CD4-positive, alpha-beta T cell treated with Interleukin-6 for 4 hours (primary cell): ENCODE measurements around the gene PEX7.
"Not testable (repeated sequence)": the region's sequence is repeated elsewhere in the genome, so short reads cannot be mapped to it uniquely, and the experiment has no call there.

Experiments
- DNase-seq: peaks from one replicate; pipeline ENCODE4 v3.0.0-alpha.2; 2020; ENCODE audit warnings: mixed read lengths

PEX7 gene

DNA sequence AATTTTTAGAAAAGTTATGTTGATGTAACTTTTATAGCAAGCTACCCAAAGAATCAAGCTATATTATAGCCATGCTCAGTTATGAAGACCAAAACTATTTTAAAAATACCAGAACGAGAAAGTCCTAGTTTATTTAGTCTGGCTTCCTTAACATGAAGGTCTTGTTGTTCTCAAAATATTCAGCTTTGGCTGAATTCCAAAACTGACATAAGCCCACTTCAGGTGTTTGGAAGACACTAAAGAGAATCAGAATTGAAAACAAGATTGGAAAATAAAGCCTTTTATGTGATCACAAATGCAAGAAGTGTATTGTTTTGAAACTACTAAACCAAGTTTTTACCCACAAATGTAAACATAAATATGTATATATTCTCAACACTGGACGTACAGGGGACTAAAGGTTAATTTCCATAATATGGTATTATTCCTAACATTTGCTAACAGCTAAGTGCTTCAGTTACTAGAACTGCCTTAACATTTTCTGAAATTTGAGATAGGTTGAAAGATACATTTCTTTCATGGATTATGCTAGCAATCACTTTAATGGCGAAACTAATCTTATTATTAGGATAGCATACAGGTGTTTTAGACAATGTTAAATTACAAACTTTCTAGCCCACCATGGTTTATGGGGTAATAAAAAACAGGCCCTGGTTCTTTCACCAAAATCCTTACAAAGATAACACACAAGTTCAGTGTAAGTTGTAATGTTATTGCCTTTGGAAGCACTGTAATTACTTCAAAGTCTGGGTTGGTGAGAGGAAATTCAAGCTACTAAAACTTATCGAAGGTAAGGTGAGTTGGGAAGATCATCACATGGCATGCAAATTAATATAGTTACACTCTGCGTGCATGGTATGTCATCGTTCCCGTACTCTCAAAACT, 31.7 kb upstream of the PEX7 start:
- no peak for DNase-seq

- peak; percentile 67 for DNase-seq
Observed at GRCh38 chr6:136791296-136792094, 30.9 kb upstream of the PEX7 start.

DNA sequence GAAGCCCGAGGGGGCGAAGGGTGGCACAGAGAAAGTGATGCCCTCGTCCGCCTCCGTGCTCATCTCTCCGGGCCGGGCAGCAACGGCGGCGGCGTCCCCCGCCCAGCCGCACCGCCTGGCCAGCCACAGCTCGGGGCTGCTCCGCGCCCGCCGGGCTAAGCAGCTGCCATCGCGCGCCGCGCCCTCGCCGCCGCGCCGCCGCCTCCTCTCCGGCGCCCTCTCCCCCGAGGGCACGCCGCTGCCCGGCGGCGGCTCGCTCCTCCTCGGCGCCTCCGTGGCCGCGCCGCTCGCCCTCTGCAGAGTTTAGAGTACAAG, 30.3 kb upstream of the PEX7 start:
- DNase-seq: no peak

DNA sequence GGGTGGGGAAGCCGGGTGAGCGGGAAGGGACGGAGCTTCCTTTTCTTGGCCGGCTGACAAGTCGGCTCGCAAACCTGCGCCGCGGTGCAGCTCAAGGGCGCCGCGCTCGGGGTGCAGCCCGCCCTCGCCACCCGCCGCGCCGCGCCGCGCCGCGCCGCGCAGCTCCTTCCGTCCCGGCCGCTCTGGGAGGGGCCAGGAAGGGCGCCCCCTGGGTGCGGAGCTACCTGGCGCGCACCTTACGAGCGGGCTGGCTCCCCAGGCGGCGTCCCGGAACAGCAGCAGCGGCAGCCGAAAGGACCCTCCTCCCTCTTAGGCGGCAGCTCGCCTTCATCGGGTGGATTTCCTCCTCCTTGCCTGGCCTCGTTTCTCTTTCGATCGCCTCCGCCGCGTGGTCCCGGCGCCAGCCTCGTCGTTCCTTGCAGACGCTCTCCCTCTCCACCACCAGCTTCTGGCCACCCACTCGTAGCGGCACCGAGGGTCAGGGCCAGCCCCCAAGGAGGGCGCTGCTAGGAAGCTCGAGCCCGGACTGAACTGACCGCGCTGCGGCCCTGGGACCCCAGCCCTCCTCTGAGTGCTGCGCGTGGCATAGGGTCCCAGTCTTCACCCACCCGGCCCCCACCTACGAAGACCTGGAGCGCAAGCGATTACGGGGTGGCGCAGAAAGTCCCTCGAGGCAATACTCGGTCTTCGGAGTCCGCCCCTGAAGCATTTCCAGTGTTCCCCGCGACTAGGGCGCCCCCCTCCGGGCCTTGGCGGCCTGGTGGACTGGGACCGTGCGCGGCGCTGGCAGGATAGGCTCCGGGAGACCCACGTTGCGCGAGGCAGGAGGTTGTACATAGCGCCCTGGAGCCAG, 29.8 kb upstream of the PEX7 start, which contains the start of gene MAP3K5:
Gene MAP3K5, minus strand, starts transcription at position 68 of the 853 bp plus-strand sequence. CDS start 320 bp downstream, outside the sequence.
- peak; percentile 98 for DNase-seq

GRCh38 chr6:136793363-136793762, 29.0 kb upstream of the PEX7 start:
- DNase-seq: no peak

GRCh38 chr6:136795386-136795785, 27.0 kb upstream of the PEX7 start:
- DNase-seq: no peak

DNA sequence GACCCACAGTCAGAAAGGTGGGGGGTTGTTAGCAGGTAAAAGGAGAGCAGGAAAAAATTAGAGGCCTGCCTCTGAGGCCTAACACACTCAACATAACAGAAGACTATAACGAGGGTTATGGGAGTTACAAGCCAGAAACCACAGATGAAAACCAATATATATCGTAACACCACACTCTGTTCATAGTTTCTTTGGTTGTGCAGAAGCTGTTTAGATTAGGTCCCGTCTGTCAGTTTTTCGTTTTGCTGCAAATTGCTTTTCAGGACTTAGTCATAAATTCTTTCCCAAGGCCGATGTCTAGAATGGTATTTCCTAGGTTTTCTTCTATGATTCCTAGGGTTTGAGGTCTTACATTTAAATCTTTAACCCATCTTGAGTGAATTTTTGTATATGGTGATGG, 26.4 kb upstream of the PEX7 start:
- no peak for DNase-seq

- DNase-seq: no peak
Observed at GRCh38 chr6:136798044-136798443, 24.3 kb upstream of the PEX7 start.

GRCh38 chr6:136801581-136801980, 20.8 kb upstream of the PEX7 start:
- no peak for DNase-seq

- no peak for DNase-seq
Observed at GRCh38 chr6:136803608-136804007, 18.8 kb upstream of the PEX7 start.

DNA sequence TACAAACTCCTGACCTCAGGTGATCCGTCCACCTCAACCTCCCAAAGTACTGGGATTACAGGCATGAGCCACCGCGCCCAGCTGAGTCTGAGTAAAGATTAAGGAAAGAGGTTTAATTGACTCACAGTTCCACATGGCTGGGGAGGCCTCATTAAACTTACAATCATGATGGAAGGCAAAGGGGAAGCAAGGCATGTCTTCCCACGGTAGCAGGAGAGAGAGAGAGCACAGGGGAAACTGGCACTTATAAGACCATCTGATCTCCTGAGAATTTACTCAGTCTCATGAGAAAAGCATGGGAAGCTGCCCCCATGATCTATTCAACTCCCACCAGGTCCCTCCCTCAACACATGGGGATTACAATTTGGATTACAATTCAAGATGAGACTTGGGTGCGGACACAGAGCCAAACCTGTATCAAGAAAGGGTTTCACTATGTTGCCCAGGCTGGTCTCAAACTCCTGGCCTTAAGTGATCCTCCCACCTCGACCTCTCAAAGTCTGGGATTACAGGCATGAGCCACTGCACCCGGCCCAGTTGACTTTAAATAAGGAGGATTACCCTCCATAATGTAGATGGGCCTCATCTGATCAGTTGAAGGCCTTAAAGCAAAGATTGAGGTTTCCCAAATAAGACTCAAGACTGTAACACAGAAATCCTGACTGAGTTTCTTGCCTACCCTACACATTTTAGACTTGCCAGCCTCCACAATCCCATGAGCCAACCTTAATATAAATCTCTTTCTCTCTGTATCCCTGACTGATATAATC, 13.1 kb upstream of the PEX7 start:
- no peak for DNase-seq

DNA sequence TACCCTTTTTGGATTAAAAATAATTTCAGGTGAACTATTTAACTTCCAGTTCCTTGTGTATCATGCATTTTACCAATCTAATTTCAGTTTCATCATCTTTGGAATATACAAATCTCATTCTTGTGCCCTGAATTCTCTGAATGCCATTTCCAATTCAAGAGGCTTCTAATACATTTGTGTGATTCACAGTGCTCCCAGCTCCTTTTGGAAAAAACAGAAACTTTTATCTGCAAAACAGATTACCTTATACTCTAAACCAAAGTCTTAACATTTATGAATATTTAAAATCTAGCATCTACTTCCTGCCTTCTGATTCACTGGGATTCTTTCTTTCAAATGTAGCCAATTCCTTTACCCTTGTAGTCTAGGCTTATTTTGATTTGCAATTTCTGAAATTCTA, 11.1 kb upstream of the PEX7 start:
- DNase-seq: no peak

DNA sequence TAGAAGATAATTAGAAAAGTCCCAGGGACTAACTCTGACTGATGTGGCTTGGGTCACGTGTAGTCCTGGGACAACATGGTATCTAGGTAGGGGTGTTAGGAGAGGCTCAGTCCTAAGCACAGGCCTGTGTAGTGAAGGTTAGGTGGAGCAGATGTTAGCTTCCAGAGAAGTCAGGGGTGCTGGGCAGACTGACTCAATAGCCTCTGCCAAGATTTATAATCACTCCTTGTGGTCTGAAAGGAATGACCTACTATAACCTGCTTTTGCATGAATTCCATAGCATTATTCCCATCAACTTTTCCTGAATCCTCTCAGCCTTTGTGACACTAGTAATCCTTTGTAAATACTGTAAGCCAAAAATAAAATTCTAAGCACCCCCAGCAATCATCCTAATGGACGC, 10.2 kb upstream of the PEX7 start:
- DNase-seq: no peak

DNA sequence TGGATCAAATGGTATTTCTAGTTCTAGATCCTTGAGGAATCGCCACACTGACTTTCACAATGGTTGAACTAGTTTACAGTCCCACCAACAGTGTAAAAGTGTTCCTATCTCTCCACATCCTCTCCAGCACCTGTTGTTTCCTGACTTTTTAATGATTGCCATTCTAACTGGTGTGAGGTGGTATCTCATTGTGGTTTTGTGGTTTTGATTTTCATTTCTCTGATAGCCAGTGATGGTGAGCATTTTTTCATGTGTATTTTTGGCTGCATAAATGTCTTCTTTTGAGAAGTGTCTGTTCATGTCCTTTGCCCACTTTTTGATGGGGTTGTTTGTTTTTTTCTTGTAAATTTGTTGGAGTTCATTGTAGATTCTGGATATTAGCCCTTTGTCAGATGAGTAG, 6.8 kb upstream of the PEX7 start:
- DNase-seq: not testable (repeated sequence)

GRCh38 chr6:136816656-136817055, 5.7 kb upstream of the PEX7 start:
- no peak for DNase-seq

DNA sequence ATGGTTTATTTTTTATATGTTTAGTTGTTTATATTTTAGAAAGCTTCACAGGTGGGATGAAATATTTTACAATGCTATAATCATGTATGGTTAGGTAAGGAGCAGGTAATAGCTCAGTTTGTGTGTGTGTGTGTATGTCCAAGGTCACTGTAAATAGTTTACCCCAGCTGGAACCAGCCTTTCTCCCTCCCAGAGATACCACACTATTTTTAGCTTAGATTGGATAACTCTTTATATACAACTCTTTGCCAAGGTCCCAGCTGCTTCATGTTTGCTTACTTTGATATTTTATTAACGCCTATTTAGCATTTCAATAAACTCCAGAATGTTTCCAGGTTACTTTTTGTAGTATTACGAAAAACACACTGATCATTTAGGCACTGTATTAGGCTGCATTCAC, 1.8 kb upstream of the PEX7 start:
- no peak for DNase-seq

DNA sequence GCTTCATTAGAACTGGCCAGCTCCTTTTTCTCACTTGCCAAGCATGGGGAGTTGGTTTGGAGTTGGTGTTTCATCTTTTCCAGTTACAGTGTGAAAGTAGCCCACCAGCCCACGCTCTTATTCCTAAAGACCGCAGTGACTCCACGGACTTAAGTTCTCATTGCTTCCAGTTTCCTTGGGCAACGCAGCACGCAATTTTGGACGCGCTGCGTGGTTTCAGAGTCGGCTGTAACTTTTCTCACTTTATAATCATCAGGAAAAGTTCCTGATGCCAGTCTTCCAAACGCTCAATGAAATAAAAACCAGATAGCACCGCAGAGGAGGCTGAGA, 381 bp upstream of the PEX7 start:
- DNase-seq: no peak

DNA sequence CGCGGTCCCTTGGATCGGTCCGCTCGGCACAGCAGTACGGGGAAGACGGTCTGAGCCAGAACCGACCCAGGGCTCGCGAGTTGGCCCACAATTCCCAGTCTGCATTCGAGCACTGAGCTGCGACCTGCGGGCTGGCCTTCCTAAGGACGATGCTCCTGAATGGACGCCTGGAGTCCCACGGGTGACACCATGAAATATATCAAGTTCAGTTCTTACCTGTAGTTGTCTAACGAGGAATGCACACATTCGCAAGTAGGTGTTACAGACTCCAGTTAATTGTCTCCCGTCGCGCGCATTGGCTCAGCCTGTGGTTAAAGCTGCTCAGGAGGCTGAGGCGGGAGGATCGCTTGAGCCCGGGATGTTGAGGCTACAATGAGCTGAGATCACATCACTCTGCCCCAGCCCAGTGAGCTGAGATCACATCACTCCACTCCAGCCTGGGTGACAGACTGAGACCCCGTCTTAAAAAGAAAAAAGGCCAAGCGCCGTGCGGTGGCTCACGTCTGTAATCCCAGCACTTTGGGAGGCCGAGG, 802 bp downstream of the PEX7 start:
- DNase-seq: peak; percentile 7

DNA sequence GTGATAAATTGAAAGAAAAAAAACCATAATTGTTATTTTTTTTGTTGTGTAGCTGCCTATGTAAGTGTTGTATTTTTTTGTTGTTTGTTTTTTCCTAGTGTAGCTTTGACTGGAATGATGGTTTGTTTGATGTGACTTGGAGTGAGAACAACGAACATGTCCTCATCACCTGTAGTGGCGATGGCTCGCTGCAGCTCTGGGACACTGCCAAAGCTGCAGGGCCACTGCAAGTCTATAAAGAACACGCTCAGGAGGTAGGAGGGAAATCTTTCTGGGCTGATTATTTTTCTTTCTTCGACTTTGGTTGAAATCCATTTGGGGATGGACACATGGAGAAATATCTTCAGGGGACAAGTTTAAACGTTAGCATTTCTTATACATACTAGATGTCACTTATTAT, 3.8 kb downstream of the PEX7 start:
- no peak for DNase-seq

- no peak for DNase-seq
Observed at GRCh38 chr6:136831873-136832562, 9.6 kb downstream of the PEX7 start.

GRCh38 chr6:136840276-136841001, 18.0 kb downstream of the PEX7 start:
- no peak for DNase-seq
